Psoas muscle (tissue), 8 donors: ENCODE results near the gene SETD1A. TPM values are rescaled to one million over a fixed set of nuclear protein-coding genes. Genes with fewer than 3 reads are reported as not detected.

Experiments used
- ATAC-seq, 4 donors: fragments of 200-7000 bp; cut with Tn5 transposase; one replicate each; pipeline ENCODE4 v1.9.1; 2020; ENCODE audit warnings: moderate library complexity in 3 of 4, mild to moderate bottlenecking in 2 of 4
- DNase-seq, 2 donors: peaks; one replicate each; pipeline ENCODE4 v3.0.0-alpha.2; 2020
- H3K27ac ChIP-seq: fragments of 200-600 bp; one replicate; pipeline ENCODE4 v1.8.0; 2022
- H3K27me3 ChIP-seq, 3 donors: fragments of 200-600 bp in 1 of 3; one replicate each; pipeline versions ENCODE4 v1.6.1 to v1.8.0; 2013 to 2022; ENCODE audit warnings: low read length in 2 of 3, mild to moderate bottlenecking in 2 of 3, moderate library complexity in 1 of 3; ENCODE audit not compliant: insufficient read depth in 3 of 3
- H3K36me3 ChIP-seq, 2 donors: fragments of 200-600 bp in 1 of 2; one replicate each; pipeline versions ENCODE4 v1.6.1 to v1.8.0; 2013 to 2022; ENCODE audit warnings: low read depth in 1 of 2, mild to moderate bottlenecking in 1 of 2, moderate library complexity in 1 of 2; ENCODE audit not compliant: insufficient read depth in 1 of 2
- H3K4me1 ChIP-seq: fragments of 200-600 bp; one replicate; pipeline ENCODE4 v1.8.0; 2022
- H3K4me3 ChIP-seq: fragments of 200-600 bp; one replicate; pipeline ENCODE4 v1.8.0; 2022; ENCODE audit warnings: mild to moderate bottlenecking
- H3K9me3 ChIP-seq: fragments of 200-600 bp; one replicate; pipeline ENCODE4 v1.8.0; 2022
- WGBS, 3 donors: extraction: QIAGEN DNeasy Blood & Tissue Kit; methylation state at CpG; one replicate each; pipeline versions ENCODE4 v1.1.6 to v1.1.7; 2013; 5-methylcytosine and 5-hydroxymethylcytosine counted together
- intact Hi-C, 2 donors: fragments of 100-400 bp; cut with DNase I; formaldehyde crosslinking; loops; one replicate each; pipeline versions ENCODE4 v1.11.0 to v1.14.2; 2022
- polyA plus RNA-seq, 3 donors: library from polyadenylated mRNA; stranded (reverse); fragments of 200-250 nt; gene quantifications; one replicate each; pipeline ENCODE4 v1.2.3, GENCODE V29; 2013
- total RNA-seq, 4 donors: library from RNA; stranded (reverse); fragmentation: NEBNext Ultra II Directional in 2 of 4; extraction: Animal tissue kit (Norgen Biotek cat#: 25700) in 2 of 4; gene quantifications; one replicate each; pipeline versions ENCODE4 v1.2.1 to v1.2.4, GENCODE V29; 2021 to 2023
- TF ChIP-seq, protein P1 (sequence below): fragments of 200-600 bp; IDR thresholded peaks from one replicate; pipeline ENCODE4 v1.8.0; 2022; ENCODE audit warnings: antibody characterized with exemption
- donor health status: healthy with polysubstance abuse.
- donor health status: DM: no; HTN: no; CAD: no; lungs with moderate emphysema.
- donor health status: Bipolar disorder and iron deficiency.
- donor health status: healthy.
- donor health status: DM: yes; HTN: yes; CAD: no.
- donor health status: DM: no; HTN: no; CAD: no.
- donor health status: DM: no; HTN: no; CAD: no.
- donor health status: DM: yes; HTN: yes; CAD: no.

The SETD1A gene
- total and polyA plus RNA-seq, 7 donors, result 7.9 to 19.0 (median 14.9) TPM

DNA sequence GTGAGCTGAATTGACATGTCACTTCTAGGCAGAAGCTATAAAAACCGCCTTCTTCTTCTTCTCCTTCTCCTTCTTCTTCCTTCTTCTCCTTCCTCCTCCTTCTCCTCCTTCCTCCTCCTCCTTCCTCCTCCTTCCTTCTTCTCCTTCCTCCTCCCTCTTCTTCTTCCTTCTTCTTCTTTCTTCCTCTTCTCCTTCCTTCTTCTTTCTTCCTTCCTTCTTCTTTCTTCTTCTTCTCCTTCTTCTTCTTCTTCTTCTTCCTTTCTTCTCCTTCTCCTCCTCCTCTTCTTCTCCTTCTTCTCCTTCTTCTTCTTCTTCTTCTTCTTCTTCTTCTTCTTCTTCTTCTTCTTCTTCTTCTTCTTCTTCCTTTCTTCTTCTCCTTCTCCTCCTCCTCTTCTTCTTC is 38.9 kb upstream of the SETD1A start:
- no peaks in the 10 kb centered on the region for H3K27me3 ChIP-seq
- no peak overlapping the region for H3K4me3 ChIP-seq
- H3K4me1 ChIP-seq, result peaks cover 7% of the 10 kb centered on the region
- H3K27ac ChIP-seq, result no peak overlapping the region
- 76 to 100% (median 89%) methylated on average over 1 of the region's 1 CpG for WGBS, 3 donors
- TF ChIP-seq, protein P1, sequence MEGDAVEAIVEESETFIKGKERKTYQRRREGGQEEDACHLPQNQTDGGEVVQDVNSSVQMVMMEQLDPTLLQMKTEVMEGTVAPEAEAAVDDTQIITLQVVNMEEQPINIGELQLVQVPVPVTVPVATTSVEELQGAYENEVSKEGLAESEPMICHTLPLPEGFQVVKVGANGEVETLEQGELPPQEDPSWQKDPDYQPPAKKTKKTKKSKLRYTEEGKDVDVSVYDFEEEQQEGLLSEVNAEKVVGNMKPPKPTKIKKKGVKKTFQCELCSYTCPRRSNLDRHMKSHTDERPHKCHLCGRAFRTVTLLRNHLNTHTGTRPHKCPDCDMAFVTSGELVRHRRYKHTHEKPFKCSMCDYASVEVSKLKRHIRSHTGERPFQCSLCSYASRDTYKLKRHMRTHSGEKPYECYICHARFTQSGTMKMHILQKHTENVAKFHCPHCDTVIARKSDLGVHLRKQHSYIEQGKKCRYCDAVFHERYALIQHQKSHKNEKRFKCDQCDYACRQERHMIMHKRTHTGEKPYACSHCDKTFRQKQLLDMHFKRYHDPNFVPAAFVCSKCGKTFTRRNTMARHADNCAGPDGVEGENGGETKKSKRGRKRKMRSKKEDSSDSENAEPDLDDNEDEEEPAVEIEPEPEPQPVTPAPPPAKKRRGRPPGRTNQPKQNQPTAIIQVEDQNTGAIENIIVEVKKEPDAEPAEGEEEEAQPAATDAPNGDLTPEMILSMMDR, result no peak
- ATAC-seq (no peak), DNase-seq (no peak)
- no peaks in the 10 kb centered on the region for H3K36me3 ChIP-seq
- no peaks in the 10 kb centered on the region for H3K9me3 ChIP-seq
- intact Hi-C loops, result no loop called here

DNA sequence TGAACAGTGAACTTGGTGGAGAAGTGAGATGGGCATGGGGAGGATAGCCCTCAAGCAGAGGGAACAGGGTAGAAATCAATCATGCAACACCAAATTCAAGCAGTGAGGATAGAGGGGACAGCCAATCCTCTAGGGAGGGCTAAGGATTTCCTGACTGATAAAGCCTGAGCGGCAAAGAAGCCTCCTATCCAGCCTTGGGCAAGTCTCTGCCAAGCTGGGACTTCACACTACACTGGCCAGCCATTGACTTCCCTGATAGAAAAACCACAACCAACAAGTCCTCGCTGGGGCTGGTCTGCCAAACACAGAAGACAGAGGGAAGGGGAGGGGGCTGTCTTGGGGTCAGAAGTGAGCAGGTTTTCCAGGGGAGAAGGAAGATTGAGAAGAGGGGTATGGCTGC is 36.7 kb upstream of the SETD1A start:
- DNase-seq, result no peak
- TF ChIP-seq, protein P1, result no peak
- Histone ChIP-seq H3K27ac (no peak overlapping the region), H3K4me1 (peaks cover 7% of the 10 kb centered on the region), H3K9me3 (no peaks in the 10 kb centered on the region), H3K36me3 (no peaks in the 10 kb centered on the region), H3K4me3 (no peak overlapping the region), H3K27me3 (no peaks in the 10 kb centered on the region)
- 63 to 74% (median 67%) methylated on average over 2 of the region's 2 CpGs for WGBS, 3 donors
- ATAC-seq, result no peak
- intact Hi-C loops, result loop anchor here (1.0 kb wide), 1 partner anchor 76 kb away; no protein-coding TSS in a partner anchor

GRCh38 chr16:30921459-30921747 is 36.2 kb upstream of the SETD1A start:
- peak overlapping the region; percentile 81 for H3K4me3 ChIP-seq
- TF ChIP-seq, protein P1, result no peak
- no peak for DNase-seq
- H3K27ac ChIP-seq, result peak overlapping the region; percentile 86
- no peak for ATAC-seq
- H3K9me3 ChIP-seq, result no peaks in the 10 kb centered on the region
- no peaks in the 10 kb centered on the region for H3K36me3 ChIP-seq
- H3K4me1 ChIP-seq, result peaks cover 7% of the 10 kb centered on the region
- no peaks in the 10 kb centered on the region for H3K27me3 ChIP-seq
- WGBS, 3 donors, result 23 to 28% (median 25%) methylated on average over 6 of the region's 6 CpGs
- intact Hi-C loops, result loop anchor here (1.0 kb wide), 1 partner anchor 76 kb away; no protein-coding TSS in a partner anchor

GRCh38 chr16:30921748-30922419 is 35.7 kb upstream of the SETD1A start:
- Histone ChIP-seq H3K4me1 (peaks cover 7% of the 10 kb centered on the region), H3K4me3 (peak overlapping the region; percentile 81), H3K36me3 (no peaks in the 10 kb centered on the region), H3K27ac (peak overlapping the region; percentile 86), H3K9me3 (no peaks in the 10 kb centered on the region), H3K27me3 (no peaks in the 10 kb centered on the region)
- peak; percentile 86 to 91 for DNase-seq
- ATAC-seq, result peak; percentile 14 to 44 (median 21)
- TF ChIP-seq, protein P1, result peak; percentile 84
- intact Hi-C loops, result loop anchor here (1.0 kb wide), 1 partner anchor 77 kb away; no protein-coding TSS in a partner anchor
- 1% methylated on average over 37 of the region's 37 CpGs for WGBS, 3 donors
